RWPE2 (cell line): Measurements from ENCODE around the gene TRIM31.

Source experiments
- ATAC-seq: fragments of 200-7000 bp; cut with Tn5 transposase; 3 replicates; pipeline ENCODE4 v1.9.1; 2021; ENCODE audit warnings: low read depth
- DNase-seq: peaks from one replicate; pipeline ENCODE4 v3.0.0-alpha.2; 2020; ENCODE audit warnings: low spot score
- H3K27ac ChIP-seq: fragments of 450-650 bp; 2 replicates; pipeline ENCODE4 v1.5.1; 2017; ENCODE audit warnings: mild to moderate bottlenecking; ENCODE audit not compliant: poor library complexity, severe bottlenecking
- H3K27me3 ChIP-seq: fragments of 250-450 bp; sonication (Bioruptor Pico); 2 replicates; pipeline ENCODE4 v1.5.1; 2021; ENCODE audit warnings: mild to moderate bottlenecking, moderate library complexity; ENCODE audit not compliant: insufficient read depth, poor library complexity, severe bottlenecking
- H3K36me3 ChIP-seq: fragments of 250-450 bp; sonication (Bioruptor Pico); 2 replicates; pipeline ENCODE4 v1.5.1; 2020; ENCODE audit warnings: low read depth, mild to moderate bottlenecking, moderate library complexity
- H3K4me1 ChIP-seq: fragments of 250-450 bp; sonication (Bioruptor Pico); 2 replicates; pipeline ENCODE4 v1.5.1; 2021; ENCODE audit warnings: mild to moderate bottlenecking, moderate library complexity; ENCODE audit not compliant: insufficient read depth, poor library complexity, severe bottlenecking
- H3K4me3 ChIP-seq: fragments of 250-450 bp; sonication (Bioruptor Pico); 2 replicates; pipeline ENCODE4 v1.5.1; 2021; ENCODE audit warnings: mild to moderate bottlenecking, moderate library complexity; ENCODE audit not compliant: severe bottlenecking
- H3K9me3 ChIP-seq: fragments of 250-450 bp; sonication (Bioruptor Pico); 2 replicates; pipeline ENCODE4 v1.5.1; 2021; ENCODE audit warnings: mild to moderate bottlenecking, moderate library complexity; ENCODE audit not compliant: severe bottlenecking
- CTCF ChIP-seq: fragments of 450-650 bp; IDR thresholded peaks from one replicate; pipeline ENCODE4 v1.5.1; 2017; ENCODE audit warnings: mild to moderate bottlenecking, moderate library complexity; ENCODE audit not compliant: poor library complexity, severe bottlenecking

Gene TRIM31

GRCh38 chr6:30152016-30152673, 39.3 kb upstream of the TRIM31 start:
- Histone ChIP-seq H3K4me1 (peaks cover 23% of the 10 kb centered on the region), H3K9me3 (no peaks in the 10 kb centered on the region), H3K4me3 (no peak overlapping the region), H3K27me3 (no peaks in the 10 kb centered on the region), H3K36me3 (no peaks in the 10 kb centered on the region), H3K27ac (no peak overlapping the region)
- ATAC-seq (no peak), DNase-seq (no peak)
- TF ChIP-seq CTCF: no peak

- DNase-seq (no peak), ATAC-seq (no peak)
- no peaks in the 10 kb centered on the region for H3K9me3 ChIP-seq
- no peak overlapping the region for H3K27ac ChIP-seq
- H3K36me3 ChIP-seq: no peaks in the 10 kb centered on the region
- TF ChIP-seq CTCF: no peak
- H3K4me3 ChIP-seq: no peak overlapping the region
- H3K4me1 ChIP-seq: peaks cover 22% of the 10 kb centered on the region
- no peaks in the 10 kb centered on the region for H3K27me3 ChIP-seq
These were observed 38.7 kb upstream of the TRIM31 start for GRCh38 chr6:30151580-30151979.

GRCh38 chr6:30150671-30151395, 37.9 kb upstream of the TRIM31 start:
- H3K4me1 ChIP-seq: peaks cover 15% of the 10 kb centered on the region
- TF ChIP-seq CTCF: no peak
- H3K27me3 ChIP-seq: no peaks in the 10 kb centered on the region
- H3K36me3 ChIP-seq: no peaks in the 10 kb centered on the region
- H3K9me3 ChIP-seq: no peaks in the 10 kb centered on the region
- ATAC-seq (no peak), DNase-seq (no peak)
- no peak overlapping the region for H3K27ac ChIP-seq
- H3K4me3 ChIP-seq: no peak overlapping the region

GRCh38 chr6:30149858-30150550, 37.1 kb upstream of the TRIM31 start:
- peaks cover 7% of the 10 kb centered on the region for H3K4me1 ChIP-seq
- no peak for DNase-seq
- TF ChIP-seq CTCF: no peak
- H3K4me3 ChIP-seq: no peak overlapping the region
- no peaks in the 10 kb centered on the region for H3K9me3 ChIP-seq
- no peak for ATAC-seq
- no peaks in the 10 kb centered on the region for H3K27me3 ChIP-seq
- H3K27ac ChIP-seq: no peak overlapping the region
- H3K36me3 ChIP-seq: no peaks in the 10 kb centered on the region

GRCh38 chr6:30149234-30149633, 36.3 kb upstream of the TRIM31 start:
- TF ChIP-seq CTCF: peak; percentile 9
- Histone ChIP-seq H3K4me3 (no peak overlapping the region), H3K4me1 (no peaks in the 10 kb centered on the region), H3K27ac (no peak overlapping the region), H3K36me3 (no peaks in the 10 kb centered on the region), H3K27me3 (no peaks in the 10 kb centered on the region), H3K9me3 (no peaks in the 10 kb centered on the region)
- DNase-seq (no peak), ATAC-seq (no peak)
